GM18873 (cell line): ENCODE data around the gene ATOH8.

ENCODE experiments used
- ATAC-seq: cut with Tn5 transposase; IDR thresholded peaks from one replicate; pipeline ENCODE4 v1.9.1; 2021; ENCODE audit warnings: mild to moderate bottlenecking, moderate library complexity, moderate number of reproducible peaks; ENCODE audit not compliant: unreplicated experiment, low FRiP score

ATOH8 gene

GRCh38 chr2:85718009-85718391, 35.8 kb upstream of the ATOH8 start:
- ATAC-seq: no peak

- ATAC-seq: no peak
These were observed 34.8 kb upstream of the ATOH8 start for GRCh38 chr2:85718885-85719492.

- no peak for ATAC-seq
These were observed 34.1 kb upstream of the ATOH8 start for GRCh38 chr2:85719609-85720240.

- no peak for ATAC-seq
These were observed 33.3 kb upstream of the ATOH8 start for GRCh38 chr2:85720533-85720932.

GRCh38 chr2:85721641-85722040, 32.1 kb upstream of the ATOH8 start:
- ATAC-seq: no peak

- ATAC-seq: no peak
These were observed 31.3 kb upstream of the ATOH8 start for GRCh38 chr2:85722519-85722918.

- no peak for ATAC-seq
These were observed 30.0 kb upstream of the ATOH8 start for GRCh38 chr2:85723707-85724360.

- no peak for ATAC-seq
These were observed 29.0 kb upstream of the ATOH8 start for GRCh38 chr2:85724731-85725181.

- ATAC-seq: no peak
These were observed 28.3 kb upstream of the ATOH8 start for GRCh38 chr2:85725451-85725850.

- ATAC-seq: no peak
These were observed 26.0 kb upstream of the ATOH8 start for GRCh38 chr2:85727798-85728197.

GRCh38 chr2:85728342-85728741, 25.4 kb upstream of the ATOH8 start:
- ATAC-seq: no peak

- ATAC-seq: no peak
These were observed 24.6 kb upstream of the ATOH8 start for GRCh38 chr2:85728883-85729824.

- no peak for ATAC-seq
These were observed 23.8 kb upstream of the ATOH8 start for GRCh38 chr2:85729825-85730510.

- ATAC-seq: no peak
These were observed 23.0 kb upstream of the ATOH8 start for GRCh38 chr2:85730686-85731230.

- no peak for ATAC-seq
These were observed 22.2 kb upstream of the ATOH8 start for GRCh38 chr2:85731606-85732005.

- no peak for ATAC-seq
These were observed 21.2 kb upstream of the ATOH8 start for GRCh38 chr2:85732467-85733120.

- no peak for ATAC-seq
These were observed 20.4 kb upstream of the ATOH8 start for GRCh38 chr2:85733121-85733960.

GRCh38 chr2:85734015-85734414, 19.8 kb upstream of the ATOH8 start:
- no peak for ATAC-seq
